Effector memory CD4-positive, alpha-beta T cell (primary cell): ENCODE measurements around the gene PPIL1.

Source experiments
- DNase-seq, 3 donors: peaks; one replicate each; pipeline ENCODE4 v3.0.0-alpha.2; 2020
- H3K27ac ChIP-seq: 2 replicates; pipeline ENCODE4 v1.7.0; 2013; ENCODE audit warnings: mild to moderate bottlenecking, low read length, moderate library complexity; ENCODE audit not compliant: insufficient read depth, poor library complexity, severe bottlenecking
- H3K27me3 ChIP-seq: replicated peaks from 2 replicates; pipeline ENCODE4 v1.7.0; 2013; ENCODE audit warnings: mild to moderate bottlenecking, low read length; ENCODE audit not compliant: insufficient read depth, control insufficient read depth, poor library complexity, severe bottlenecking
- H3K36me3 ChIP-seq: 2 replicates; pipeline ENCODE4 v1.7.0; 2013; ENCODE audit warnings: mild to moderate bottlenecking, low read length, moderate library complexity; ENCODE audit not compliant: control insufficient read depth, insufficient read depth
- H3K4me1 ChIP-seq: 2 replicates; pipeline ENCODE4 v1.7.0; 2013; ENCODE audit warnings: low read length, mild to moderate bottlenecking; ENCODE audit not compliant: control insufficient read depth, insufficient read depth, poor library complexity, severe bottlenecking
- H3K4me3 ChIP-seq: 2 replicates; pipeline ENCODE4 v1.7.0; 2013; ENCODE audit warnings: low read length, low read depth, mild to moderate bottlenecking; ENCODE audit not compliant: insufficient read depth, poor library complexity, severe bottlenecking
- H3K9me3 ChIP-seq: 2 replicates; pipeline ENCODE4 v1.7.0; 2013; ENCODE audit warnings: mild to moderate bottlenecking, low read length, moderate library complexity; ENCODE audit not compliant: control insufficient read depth

PPIL1 gene

DNA sequence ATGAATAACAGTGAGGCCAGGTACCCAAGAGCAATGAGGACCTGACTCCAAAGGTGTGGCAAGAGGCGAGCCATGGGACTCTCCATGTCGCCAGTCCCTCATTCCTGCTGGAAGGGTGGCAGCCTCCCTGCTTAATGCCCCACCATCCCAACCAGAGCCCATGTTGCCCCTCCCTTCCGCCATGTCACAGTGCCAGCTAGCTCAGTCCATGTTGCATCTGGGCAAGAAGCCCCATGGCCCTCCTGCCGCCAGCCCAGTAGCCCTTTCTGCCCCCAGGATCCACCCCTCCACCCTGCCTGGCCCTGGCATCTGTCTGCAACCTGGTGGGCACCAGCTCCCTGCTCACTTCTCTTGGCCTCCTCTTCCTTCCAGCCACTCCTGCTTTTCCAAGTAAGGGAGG, 29.4 kb downstream of the PPIL1 start:
- H3K27ac ChIP-seq, result no peak overlapping the region
- no peak overlapping the region for H3K4me3 ChIP-seq
- H3K36me3 ChIP-seq, result no peaks in the 10 kb centered on the region
- no peaks in the 10 kb centered on the region for H3K9me3 ChIP-seq
- H3K27me3 ChIP-seq, result peaks cover 3% of the 10 kb centered on the region
- DNase-seq, result no peak
- peaks cover 7% of the 10 kb centered on the region for H3K4me1 ChIP-seq

DNA sequence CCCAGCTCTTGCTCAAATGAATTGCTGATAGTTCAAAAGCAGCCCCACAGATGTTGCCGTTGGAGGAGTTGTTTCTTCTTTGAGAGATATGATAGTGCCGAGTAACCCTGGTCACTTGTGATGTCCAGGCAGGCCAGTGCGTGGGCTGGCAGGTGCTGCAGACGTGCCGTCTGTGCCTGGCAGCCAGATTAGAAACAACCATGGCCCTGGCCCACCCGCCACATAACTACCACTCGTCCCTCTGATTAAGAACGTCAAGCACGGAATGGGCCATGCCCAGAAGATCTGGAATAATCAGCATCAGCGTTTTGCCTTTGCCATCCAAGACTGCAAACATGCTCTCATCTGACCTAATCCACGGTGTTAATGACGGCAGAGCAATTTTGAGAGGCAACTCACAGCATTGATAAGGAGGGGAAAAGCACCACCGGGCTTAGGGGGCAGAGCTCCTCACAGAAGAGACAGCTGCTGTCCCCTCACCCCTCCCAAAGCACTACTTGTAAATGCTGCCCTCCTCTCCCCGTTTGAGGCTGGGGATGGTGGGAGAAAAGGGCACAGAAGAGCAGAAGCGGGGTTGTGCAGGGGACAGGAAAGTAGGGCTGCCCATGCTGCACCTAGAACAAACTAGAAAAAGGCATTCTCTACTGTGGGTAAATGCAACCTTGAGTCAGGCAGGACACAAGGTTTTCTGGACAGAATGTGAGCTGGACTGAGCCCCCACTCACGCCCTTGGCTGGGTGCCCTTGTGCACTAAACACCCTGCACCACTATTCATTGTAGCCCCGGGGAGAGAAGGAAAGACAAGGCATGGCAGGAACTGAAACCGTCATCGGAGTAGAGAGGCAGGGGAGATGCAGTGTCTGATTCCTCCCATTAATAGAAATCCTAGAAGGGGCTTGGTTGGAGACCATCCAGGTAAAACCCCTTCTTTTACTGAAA, 30.1 kb downstream of the PPIL1 start:
- DNase-seq, result no peak
- Histone ChIP-seq H3K9me3 (no peaks in the 10 kb centered on the region), H3K27ac (no peak overlapping the region)

DNA sequence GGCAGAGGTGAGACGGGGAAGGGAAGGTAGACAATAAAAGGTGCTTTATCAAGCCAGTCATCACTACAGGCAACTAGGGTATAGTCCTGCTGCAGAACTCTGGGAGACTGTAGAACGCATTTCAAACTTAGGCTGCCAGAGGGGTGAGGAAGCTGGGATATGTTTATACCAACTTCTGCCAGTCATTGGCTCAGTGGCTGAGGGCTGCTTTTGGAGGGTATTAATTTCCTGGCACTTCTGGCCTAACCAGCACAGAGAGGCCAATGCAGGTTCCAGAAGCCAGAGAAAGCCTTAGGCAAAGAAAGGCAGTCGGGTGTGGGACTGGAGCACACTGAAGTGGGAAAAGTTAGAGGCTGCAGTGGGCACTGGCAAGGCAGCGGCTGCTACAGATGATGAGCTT, 31.4 kb downstream of the PPIL1 start:
- Histone ChIP-seq H3K4me1 (peaks cover 17% of the 10 kb centered on the region), H3K27me3 (peaks cover 15% of the 10 kb centered on the region), H3K27ac (no peak overlapping the region), H3K4me3 (no peak overlapping the region), H3K9me3 (no peaks in the 10 kb centered on the region), H3K36me3 (no peaks in the 10 kb centered on the region)
- no peak for DNase-seq

More for the DNA sequence above, 30.1 kb downstream of the PPIL1 start:
- Histone ChIP-seq H3K27me3 (peaks cover 4% of the 10 kb centered on the region), H3K4me3 (no peak overlapping the region), H3K4me1 (peaks cover 11% of the 10 kb centered on the region), H3K36me3 (no peaks in the 10 kb centered on the region)

DNA sequence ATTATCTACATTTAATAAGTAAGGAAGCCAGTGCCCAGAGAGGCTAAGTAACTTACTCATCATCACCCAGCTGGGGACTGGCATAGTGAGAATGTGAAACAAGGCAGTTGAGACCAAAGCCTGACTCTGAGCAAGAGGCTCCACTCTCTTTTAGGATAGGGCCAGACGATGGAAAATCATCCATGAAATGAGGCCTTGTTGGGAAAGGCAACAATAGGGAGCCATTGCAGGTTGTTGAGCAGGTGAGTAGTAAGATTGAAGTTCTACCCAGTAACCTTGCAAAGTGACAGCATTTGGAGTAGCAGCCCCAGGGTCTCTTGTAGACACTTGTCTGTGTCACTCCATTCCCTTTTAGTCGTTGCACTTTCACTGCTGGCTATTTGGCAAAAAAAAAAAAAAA, 32.8 kb downstream of the PPIL1 start:
- H3K36me3 ChIP-seq, result no peaks in the 10 kb centered on the region
- H3K4me3 ChIP-seq, result no peak overlapping the region
- no peaks in the 10 kb centered on the region for H3K9me3 ChIP-seq
- H3K27me3 ChIP-seq, result peaks cover 15% of the 10 kb centered on the region
- DNase-seq, result no peak
- peaks cover 17% of the 10 kb centered on the region for H3K4me1 ChIP-seq
- H3K27ac ChIP-seq, result no peak overlapping the region

DNA sequence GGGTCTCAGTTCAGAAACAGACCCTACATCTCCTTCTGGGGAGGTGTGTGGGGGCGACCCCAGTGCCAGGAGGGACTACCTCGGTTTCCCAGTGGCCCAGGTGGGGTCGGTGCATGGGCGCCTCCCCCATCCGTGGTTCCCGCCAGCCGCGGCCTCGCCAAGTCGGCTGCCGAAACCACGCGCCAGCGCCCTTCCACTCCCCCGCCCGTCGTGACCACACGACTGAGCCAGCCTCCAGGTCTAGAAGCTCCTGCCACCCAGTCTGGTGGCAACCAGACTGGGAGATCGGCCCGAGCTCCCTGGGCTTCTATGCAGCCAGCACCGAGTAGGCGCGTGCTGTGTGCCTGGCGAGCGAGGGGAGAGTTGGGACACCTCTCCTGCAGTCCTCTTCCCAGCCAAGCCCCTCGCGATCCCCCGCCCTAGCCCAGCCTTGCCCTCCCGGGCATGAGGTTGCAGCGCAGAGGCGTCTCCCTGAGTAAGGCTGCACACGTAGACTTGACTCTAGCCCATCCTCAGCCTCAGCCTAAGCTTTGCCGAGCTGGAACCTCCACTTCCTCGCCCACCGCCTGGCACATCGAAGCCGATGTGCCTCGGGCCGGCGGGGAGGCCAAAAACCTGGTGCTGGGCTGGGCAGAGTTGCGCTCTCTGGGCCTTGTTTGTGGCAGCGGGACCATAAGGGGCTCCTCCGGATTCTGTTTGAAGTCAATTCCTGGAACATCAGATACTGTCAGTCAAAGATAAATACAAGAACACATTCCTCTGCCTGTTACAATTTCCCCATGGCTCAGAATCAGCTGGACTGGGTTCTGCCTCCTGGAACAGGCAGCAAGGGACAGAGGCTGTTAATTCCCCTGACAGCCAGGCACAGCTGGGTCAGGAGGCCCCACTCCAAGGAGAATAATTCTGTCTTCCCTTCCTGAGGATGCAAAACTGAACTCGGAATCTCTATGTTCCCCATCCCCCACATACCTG, 33.9 kb downstream of the PPIL1 start:
- H3K27me3 ChIP-seq, result peaks cover 15% of the 10 kb centered on the region

DNA sequence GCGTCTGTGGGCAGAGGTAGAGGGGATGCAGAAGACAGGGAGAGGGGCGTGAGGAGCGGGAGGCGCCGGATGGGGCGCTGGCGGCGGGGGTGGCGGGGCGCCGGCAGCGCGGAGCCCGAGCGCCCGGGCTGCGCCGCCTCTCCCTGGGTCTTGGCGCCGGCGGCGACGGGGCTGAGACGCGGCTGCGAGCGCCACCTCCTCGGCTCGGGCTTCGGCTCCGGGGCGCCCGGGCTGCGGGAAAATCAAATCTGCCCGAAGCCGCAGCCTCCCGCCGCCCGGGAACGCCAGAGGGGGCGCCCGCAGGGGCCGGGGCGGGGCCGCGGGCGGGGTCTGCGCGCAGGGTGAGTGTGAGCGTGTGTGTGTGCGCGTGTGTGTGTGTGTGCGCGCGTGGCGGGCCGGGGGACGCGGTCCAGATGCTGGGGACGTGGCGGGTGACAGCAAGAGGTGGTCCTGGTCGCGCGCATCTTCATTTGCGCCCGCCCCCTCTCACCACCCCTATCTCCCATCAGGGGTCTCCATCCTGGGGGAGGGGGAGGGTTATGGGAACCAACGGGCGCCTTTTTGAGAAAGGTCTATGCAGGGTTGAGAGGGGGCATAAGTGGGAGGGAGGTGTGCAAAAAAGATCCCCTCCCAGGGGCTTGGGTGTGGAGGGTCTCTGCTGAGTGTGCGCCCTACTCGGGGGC, 34.7 kb downstream of the PPIL1 start:
- no peak overlapping the region for H3K27ac ChIP-seq
- H3K9me3 ChIP-seq, result no peaks in the 10 kb centered on the region
- H3K27me3 ChIP-seq, result peaks cover 15% of the 10 kb centered on the region
- peak overlapping the region; percentile 53 for H3K4me3 ChIP-seq
- DNase-seq, result peak in 2 of 3 donors; percentile 7 to 11
- H3K4me1 ChIP-seq, result peaks cover 17% of the 10 kb centered on the region
- H3K36me3 ChIP-seq, result no peaks in the 10 kb centered on the region

More for the DNA sequence above, 33.9 kb downstream of the PPIL1 start:
- Histone ChIP-seq H3K4me1 (peaks cover 17% of the 10 kb centered on the region), H3K27ac (no peak overlapping the region), H3K4me3 (peak overlapping the region; percentile 53), H3K9me3 (no peaks in the 10 kb centered on the region), H3K36me3 (no peaks in the 10 kb centered on the region)
- DNase-seq, result peak in 1 of 3 donors; percentile 5

DNA sequence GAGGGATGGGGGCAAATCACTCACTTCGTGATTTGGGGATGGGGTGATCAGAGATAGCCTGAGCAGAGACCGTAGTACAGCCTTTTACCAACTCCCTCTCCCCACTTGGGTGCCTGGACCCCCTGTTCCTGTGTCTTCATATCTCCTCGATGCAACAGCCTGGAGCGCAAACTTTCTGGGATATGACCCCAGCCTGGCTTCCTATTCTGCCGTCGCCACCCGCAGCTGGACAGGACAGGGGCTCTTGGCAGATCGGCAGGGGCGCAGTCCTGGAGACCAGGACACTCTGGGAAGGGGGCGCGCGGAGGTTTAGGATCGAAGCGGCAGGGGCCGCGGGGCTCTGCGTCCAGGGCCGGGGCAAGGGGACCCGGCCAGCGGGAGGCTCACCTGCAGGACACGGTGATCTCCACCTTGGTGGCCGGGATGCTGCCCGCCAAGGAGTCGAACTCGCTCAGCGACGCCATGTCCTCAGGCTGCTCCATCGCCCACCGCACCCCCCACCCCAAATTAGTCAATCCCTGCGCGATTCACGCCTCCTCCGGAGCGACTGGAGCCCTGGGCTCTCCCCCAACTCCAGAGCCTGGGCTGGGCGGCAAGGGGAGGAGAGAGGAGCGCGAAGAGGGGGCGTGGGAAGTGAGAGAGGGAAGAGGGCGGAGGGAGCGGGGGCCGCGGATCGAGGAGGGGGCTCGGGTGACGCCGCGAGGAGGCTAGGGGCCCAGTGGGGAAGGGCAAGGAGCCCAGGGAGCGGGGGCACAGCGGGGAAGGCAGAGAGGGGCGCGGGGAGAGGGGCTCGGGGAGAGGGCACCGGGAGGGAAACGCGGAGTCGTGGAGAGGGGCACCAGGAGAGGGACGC, 35.5 kb downstream of the PPIL1 start, which contains the start of gene CPNE5:
TSS of gene CPNE5 (minus strand) at position 549 of the 853 bp plus-strand sequence. CDS start at position 482, 67 bp downstream.
- Histone ChIP-seq H3K4me3 (peak within 1 kb of the TSS; percentile 53), H3K27me3 (peaks cover 15% of the 10 kb centered on the region)

DNA sequence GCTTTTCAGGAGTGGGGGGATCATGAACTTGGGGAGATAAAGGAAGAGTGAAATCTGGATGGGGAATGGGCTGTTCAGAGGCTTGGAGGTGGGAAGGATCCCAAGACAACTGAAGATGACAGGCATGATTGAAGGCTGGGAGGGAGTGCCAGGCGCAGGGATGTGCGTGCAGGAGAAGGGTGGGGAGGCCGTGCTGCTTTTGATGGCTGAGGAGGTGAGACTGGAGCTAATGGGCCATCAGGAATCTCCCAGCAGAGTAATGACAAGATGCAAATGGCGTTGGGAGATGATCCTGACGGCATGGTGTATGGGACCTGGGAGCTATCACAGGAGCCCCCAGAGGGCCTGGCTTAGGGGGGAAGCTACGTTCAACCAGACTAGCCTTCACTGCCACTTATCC, 36.9 kb downstream of the PPIL1 start:
- Histone ChIP-seq H3K9me3 (no peaks in the 10 kb centered on the region), H3K27ac (no peak overlapping the region), H3K27me3 (peaks cover 15% of the 10 kb centered on the region)

More for the DNA sequence above, 35.5 kb downstream of the PPIL1 start, which contains the start of gene CPNE5:
- H3K9me3 ChIP-seq, result no peaks in the 10 kb centered on the region
- no peak for DNase-seq
- H3K36me3 ChIP-seq, result no peaks in the 10 kb centered on the region
- peaks cover 17% of the 10 kb centered on the region for H3K4me1 ChIP-seq
- H3K27ac ChIP-seq, result no peak within 1 kb of the TSS

DNA sequence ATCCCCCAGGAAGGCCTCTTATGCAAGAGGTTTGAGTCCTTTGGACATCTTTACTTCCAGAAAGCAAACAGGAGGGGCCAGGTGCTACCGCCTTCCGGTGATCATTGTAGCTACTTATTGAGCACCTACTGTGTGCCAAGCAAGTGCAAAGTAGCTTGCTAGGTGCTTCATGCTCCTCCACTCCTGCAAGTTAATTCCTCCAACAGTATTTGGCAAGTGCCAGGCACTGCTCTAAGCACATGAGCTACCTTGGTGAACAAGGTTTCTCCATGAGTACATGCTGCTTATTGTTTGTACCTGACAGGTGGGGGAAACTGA, 37.6 kb downstream of the PPIL1 start:
- H3K4me1 ChIP-seq, result peaks cover 17% of the 10 kb centered on the region
- H3K9me3 ChIP-seq, result no peaks in the 10 kb centered on the region
- no peak overlapping the region for H3K4me3 ChIP-seq
- no peak overlapping the region for H3K27ac ChIP-seq
- peaks cover 15% of the 10 kb centered on the region for H3K27me3 ChIP-seq
- no peak for DNase-seq
- no peaks in the 10 kb centered on the region for H3K36me3 ChIP-seq

More for the DNA sequence above, 36.9 kb downstream of the PPIL1 start:
- DNase-seq, result no peak
- H3K36me3 ChIP-seq, result no peaks in the 10 kb centered on the region
- peaks cover 17% of the 10 kb centered on the region for H3K4me1 ChIP-seq
- no peak overlapping the region for H3K4me3 ChIP-seq
